Psoas muscle (tissue), 8 donors: ENCODE measurements around the gene FGF21. TPM values are rescaled to one million over a fixed set of nuclear protein-coding genes. Genes with fewer than 3 reads are reported as not detected.

Source experiments
- ATAC-seq, 4 donors: fragments of 200-7000 bp; cut with Tn5 transposase; one replicate each; pipeline ENCODE4 v1.9.1; 2020; ENCODE audit warnings: moderate library complexity in 3 of 4, mild to moderate bottlenecking in 2 of 4
- DNase-seq, 2 donors: peaks; one replicate each; pipeline ENCODE4 v3.0.0-alpha.2; 2020
- H3K27ac ChIP-seq: fragments of 200-600 bp; one replicate; pipeline ENCODE4 v1.8.0; 2022
- H3K27me3 ChIP-seq, 3 donors: fragments of 200-600 bp in 1 of 3; one replicate each; pipeline versions ENCODE4 v1.6.1 to v1.8.0; 2013 to 2022; ENCODE audit warnings: low read length in 2 of 3, mild to moderate bottlenecking in 2 of 3, moderate library complexity in 1 of 3; ENCODE audit not compliant: insufficient read depth in 3 of 3
- H3K36me3 ChIP-seq, 2 donors: fragments of 200-600 bp in 1 of 2; one replicate each; pipeline versions ENCODE4 v1.6.1 to v1.8.0; 2013 to 2022; ENCODE audit warnings: low read depth in 1 of 2, mild to moderate bottlenecking in 1 of 2, moderate library complexity in 1 of 2; ENCODE audit not compliant: insufficient read depth in 1 of 2
- H3K4me1 ChIP-seq: fragments of 200-600 bp; one replicate; pipeline ENCODE4 v1.8.0; 2022
- H3K4me3 ChIP-seq: fragments of 200-600 bp; one replicate; pipeline ENCODE4 v1.8.0; 2022; ENCODE audit warnings: mild to moderate bottlenecking
- H3K9me3 ChIP-seq: fragments of 200-600 bp; one replicate; pipeline ENCODE4 v1.8.0; 2022
- WGBS, 3 donors: extraction: QIAGEN DNeasy Blood & Tissue Kit; methylation state at CpG; one replicate each; pipeline versions ENCODE4 v1.1.6 to v1.1.7; 2013; 5-methylcytosine and 5-hydroxymethylcytosine counted together
- intact Hi-C, 2 donors: fragments of 100-400 bp; cut with DNase I; formaldehyde crosslinking; loops; one replicate each; pipeline versions ENCODE4 v1.11.0 to v1.14.2; 2022
- polyA plus RNA-seq, 3 donors: library from polyadenylated mRNA; stranded (reverse); fragments of 200-250 nt; gene quantifications; one replicate each; pipeline ENCODE4 v1.2.3, GENCODE V29; 2013
- total RNA-seq, 4 donors: library from RNA; stranded (reverse); fragmentation: NEBNext Ultra II Directional in 2 of 4; extraction: Animal tissue kit (Norgen Biotek cat#: 25700) in 2 of 4; gene quantifications; one replicate each; pipeline versions ENCODE4 v1.2.1 to v1.2.4, GENCODE V29; 2021 to 2023
- TF ChIP-seq, protein P1 (sequence below): fragments of 200-600 bp; IDR thresholded peaks from one replicate; pipeline ENCODE4 v1.8.0; 2022; ENCODE audit warnings: antibody characterized with exemption
- donor health status: healthy with polysubstance abuse.
- donor health status: DM: no; HTN: no; CAD: no; lungs with moderate emphysema.
- donor health status: Bipolar disorder and iron deficiency.
- donor health status: healthy.
- donor health status: DM: yes; HTN: yes; CAD: no.
- donor health status: DM: no; HTN: no; CAD: no.
- donor health status: DM: no; HTN: no; CAD: no.
- donor health status: DM: yes; HTN: yes; CAD: no.

The FGF21 gene
- total and polyA plus RNA-seq, 7 donors = 0.06 to 6.2 (median 1.0) TPM; not detected in 3

DNA sequence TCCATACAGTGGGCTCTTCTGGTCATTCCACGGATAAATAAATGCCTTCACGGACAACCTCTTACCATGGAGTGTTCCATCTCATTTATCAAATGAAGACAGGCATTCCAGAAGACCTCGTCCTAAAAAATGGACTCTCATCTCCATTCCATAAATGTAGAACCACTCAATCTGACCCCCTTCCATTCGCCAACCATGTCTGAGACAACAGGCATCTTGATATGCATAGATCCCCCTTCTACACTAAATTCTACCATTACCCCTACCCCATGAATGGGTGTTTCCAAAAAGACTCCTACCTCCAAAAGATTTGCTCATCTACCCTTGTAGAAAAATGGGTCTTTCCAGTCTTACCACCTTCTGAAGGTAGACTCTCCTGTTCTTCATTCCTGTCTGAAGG is 23.9 kb upstream of the FGF21 start:
- intact Hi-C loops = no loop called here
- H3K27ac ChIP-seq = no peak overlapping the region
- H3K9me3 ChIP-seq = no peaks in the 10 kb centered on the region
- no peaks in the 10 kb centered on the region for H3K27me3 ChIP-seq
- ATAC-seq (no peak), DNase-seq (no peak)
- H3K4me1 ChIP-seq = no peaks in the 10 kb centered on the region
- WGBS, 3 donors = 89 to 91% (median 90%) methylated on average over 4 of the region's 4 CpGs
- TF ChIP-seq, protein P1, sequence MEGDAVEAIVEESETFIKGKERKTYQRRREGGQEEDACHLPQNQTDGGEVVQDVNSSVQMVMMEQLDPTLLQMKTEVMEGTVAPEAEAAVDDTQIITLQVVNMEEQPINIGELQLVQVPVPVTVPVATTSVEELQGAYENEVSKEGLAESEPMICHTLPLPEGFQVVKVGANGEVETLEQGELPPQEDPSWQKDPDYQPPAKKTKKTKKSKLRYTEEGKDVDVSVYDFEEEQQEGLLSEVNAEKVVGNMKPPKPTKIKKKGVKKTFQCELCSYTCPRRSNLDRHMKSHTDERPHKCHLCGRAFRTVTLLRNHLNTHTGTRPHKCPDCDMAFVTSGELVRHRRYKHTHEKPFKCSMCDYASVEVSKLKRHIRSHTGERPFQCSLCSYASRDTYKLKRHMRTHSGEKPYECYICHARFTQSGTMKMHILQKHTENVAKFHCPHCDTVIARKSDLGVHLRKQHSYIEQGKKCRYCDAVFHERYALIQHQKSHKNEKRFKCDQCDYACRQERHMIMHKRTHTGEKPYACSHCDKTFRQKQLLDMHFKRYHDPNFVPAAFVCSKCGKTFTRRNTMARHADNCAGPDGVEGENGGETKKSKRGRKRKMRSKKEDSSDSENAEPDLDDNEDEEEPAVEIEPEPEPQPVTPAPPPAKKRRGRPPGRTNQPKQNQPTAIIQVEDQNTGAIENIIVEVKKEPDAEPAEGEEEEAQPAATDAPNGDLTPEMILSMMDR = no peak
- no peak overlapping the region for H3K4me3 ChIP-seq
- H3K36me3 ChIP-seq = peaks cover 0 to 6% of the 10 kb centered on the region in 2 donors

DNA sequence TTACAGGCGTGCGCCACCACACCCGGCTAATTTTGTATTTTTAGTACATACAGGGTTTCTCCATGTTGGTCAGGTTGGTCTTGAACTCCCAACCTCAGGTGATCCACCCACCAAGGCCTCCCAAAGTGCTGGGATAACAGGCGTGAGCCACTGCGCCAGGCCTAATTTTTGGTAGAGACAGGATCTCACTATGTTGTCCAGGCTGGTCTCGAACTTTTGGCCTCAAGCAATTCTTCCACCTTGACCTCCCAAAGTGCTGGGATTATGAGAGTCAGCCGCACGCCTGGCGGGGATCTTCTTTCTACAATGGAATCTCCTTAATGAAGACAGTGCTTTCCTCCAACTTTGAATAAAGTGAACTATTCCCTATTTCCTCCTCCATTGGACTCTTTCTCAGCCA is 20.7 kb upstream of the FGF21 start:
- no peak for ATAC-seq
- peaks cover 0 to 6% of the 10 kb centered on the region in 2 donors for H3K36me3 ChIP-seq
- 96 to 97% (median 97%) methylated on average over 6 to 9 of the region's 9 CpGs for WGBS, 3 donors

DNA sequence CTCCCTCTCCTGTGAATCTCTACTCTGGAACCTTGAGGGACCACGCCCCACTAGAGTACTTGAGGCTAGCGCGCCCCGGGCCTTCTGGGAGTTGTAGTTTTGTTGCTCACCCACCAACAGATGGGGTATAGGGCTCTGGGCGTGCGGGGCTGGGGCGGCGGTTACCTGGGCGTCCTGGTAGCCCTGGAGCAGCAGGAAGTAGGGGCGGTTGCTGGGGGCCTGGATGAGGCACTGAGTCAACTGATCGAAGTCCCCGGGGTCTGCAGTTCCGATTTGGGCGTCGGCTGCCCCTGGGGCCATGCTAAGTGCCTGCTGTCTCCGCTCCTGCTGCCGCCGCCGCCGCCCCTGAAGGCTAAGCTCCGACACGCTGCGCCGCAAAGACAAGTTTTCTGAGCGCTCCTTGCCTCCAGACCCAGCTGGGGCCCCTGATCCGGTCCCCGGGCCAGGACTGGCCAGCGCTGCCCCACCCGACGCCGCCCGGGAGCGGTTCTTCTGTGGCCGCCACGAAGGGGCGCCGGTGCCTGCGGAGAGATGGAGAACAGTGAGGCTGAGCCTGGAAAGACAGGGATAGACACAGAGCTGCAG is 20.2 kb upstream of the FGF21 start:
- intact Hi-C loops = loop anchor here in 1 of 2 donors (5.0 kb wide), 1 partner anchor 58 kb away; no protein-coding TSS in a partner anchor

More for the DNA sequence above, 20.7 kb upstream of the FGF21 start:
- intact Hi-C loops = loop anchor here in 1 of 2 donors (5.0 kb wide), 1 partner anchor 57 kb away; no protein-coding TSS in a partner anchor
- no peaks in the 10 kb centered on the region for H3K27me3 ChIP-seq
- TF ChIP-seq, protein P1 = no peak
- no peaks in the 10 kb centered on the region for H3K9me3 ChIP-seq
- H3K4me3 ChIP-seq = no peak overlapping the region
- peaks cover 5% of the 10 kb centered on the region for H3K4me1 ChIP-seq
- H3K27ac ChIP-seq = no peak overlapping the region
- no peak for DNase-seq

DNA sequence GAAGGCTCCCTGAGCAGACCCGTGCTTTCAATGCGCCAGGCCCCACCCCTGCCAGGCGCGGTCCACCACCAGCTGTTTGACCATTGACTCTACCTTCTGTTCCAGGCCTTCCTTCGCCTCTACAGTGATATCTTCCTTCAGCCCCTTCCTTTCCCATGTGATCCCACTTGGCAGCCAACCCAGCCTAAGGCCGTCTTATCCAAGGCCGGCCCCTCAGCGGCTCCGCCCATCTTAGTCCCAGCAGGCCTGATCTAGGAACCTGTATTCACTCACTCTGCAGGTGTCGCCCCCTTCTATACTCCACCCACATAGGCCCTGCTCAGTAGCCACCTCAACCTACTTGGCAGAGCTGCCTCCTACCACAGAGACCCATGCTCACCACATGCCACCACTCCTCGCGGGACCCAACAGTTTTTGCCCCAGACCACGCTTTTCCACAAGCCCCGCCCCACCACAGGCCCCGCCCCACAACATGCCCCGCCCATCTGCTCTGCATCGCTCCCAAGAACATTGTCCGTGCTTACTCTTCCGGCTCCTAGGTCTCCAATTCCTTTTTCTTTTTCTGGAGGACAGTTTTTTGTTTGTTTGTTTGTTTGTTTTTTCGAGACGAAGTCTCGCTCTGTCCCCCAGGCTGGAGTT is 17.8 kb upstream of the FGF21 start:
- TF ChIP-seq, protein P1 = no peak
- 56 to 70% (median 60%) methylated on average over 22 of the region's 22 CpGs for WGBS, 3 donors

More for the DNA sequence above, 20.2 kb upstream of the FGF21 start:
- peaks cover 5% of the 10 kb centered on the region for H3K4me1 ChIP-seq
- DNase-seq (no peak), ATAC-seq (no peak)
- no peaks in the 10 kb centered on the region for H3K27me3 ChIP-seq
- no peaks in the 10 kb centered on the region for H3K9me3 ChIP-seq
- no peak overlapping the region for H3K27ac ChIP-seq
- H3K4me3 ChIP-seq = no peak overlapping the region
- H3K36me3 ChIP-seq = peaks cover 0 to 6% of the 10 kb centered on the region in 2 donors
- 63 to 70% (median 68%) methylated on average over 36 to 38 of the region's 38 CpGs for WGBS, 3 donors
- TF ChIP-seq, protein P1 = no peak

More for the DNA sequence above, 17.8 kb upstream of the FGF21 start:
- H3K27ac ChIP-seq = no peak overlapping the region
- no peak overlapping the region for H3K4me3 ChIP-seq
- ATAC-seq (no peak), DNase-seq (no peak)
- no peaks in the 10 kb centered on the region for H3K9me3 ChIP-seq
- H3K36me3 ChIP-seq = peaks cover 0 to 6% of the 10 kb centered on the region in 2 donors
- peaks cover 5% of the 10 kb centered on the region for H3K4me1 ChIP-seq
- intact Hi-C loops = loop anchor here in 1 of 2 donors (5.0 kb wide), 1 partner anchor 60 kb away; no protein-coding TSS in a partner anchor
- no peaks in the 10 kb centered on the region for H3K27me3 ChIP-seq
